Pericardium fibroblast (primary cell): ENCODE data around the gene PRXL2B. TPM values are rescaled to one million over a fixed set of nuclear protein-coding genes. Genes with fewer than 3 reads are reported as not detected.

Experiments
- total RNA-seq: library from RNA; depleted of rRNA; stranded (reverse); fragments of >200 nt; gene quantifications from 2 replicates; pipeline ENCODE4 v1.2.3, GENCODE V29; 2015

Gene PRXL2B, protein sequence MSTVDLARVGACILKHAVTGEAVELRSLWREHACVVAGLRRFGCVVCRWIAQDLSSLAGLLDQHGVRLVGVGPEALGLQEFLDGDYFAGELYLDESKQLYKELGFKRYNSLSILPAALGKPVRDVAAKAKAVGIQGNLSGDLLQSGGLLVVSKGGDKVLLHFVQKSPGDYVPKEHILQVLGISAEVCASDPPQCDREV
- 10.6 and 13.7 TPM in 2 replicates for total RNA-seq

DNA sequence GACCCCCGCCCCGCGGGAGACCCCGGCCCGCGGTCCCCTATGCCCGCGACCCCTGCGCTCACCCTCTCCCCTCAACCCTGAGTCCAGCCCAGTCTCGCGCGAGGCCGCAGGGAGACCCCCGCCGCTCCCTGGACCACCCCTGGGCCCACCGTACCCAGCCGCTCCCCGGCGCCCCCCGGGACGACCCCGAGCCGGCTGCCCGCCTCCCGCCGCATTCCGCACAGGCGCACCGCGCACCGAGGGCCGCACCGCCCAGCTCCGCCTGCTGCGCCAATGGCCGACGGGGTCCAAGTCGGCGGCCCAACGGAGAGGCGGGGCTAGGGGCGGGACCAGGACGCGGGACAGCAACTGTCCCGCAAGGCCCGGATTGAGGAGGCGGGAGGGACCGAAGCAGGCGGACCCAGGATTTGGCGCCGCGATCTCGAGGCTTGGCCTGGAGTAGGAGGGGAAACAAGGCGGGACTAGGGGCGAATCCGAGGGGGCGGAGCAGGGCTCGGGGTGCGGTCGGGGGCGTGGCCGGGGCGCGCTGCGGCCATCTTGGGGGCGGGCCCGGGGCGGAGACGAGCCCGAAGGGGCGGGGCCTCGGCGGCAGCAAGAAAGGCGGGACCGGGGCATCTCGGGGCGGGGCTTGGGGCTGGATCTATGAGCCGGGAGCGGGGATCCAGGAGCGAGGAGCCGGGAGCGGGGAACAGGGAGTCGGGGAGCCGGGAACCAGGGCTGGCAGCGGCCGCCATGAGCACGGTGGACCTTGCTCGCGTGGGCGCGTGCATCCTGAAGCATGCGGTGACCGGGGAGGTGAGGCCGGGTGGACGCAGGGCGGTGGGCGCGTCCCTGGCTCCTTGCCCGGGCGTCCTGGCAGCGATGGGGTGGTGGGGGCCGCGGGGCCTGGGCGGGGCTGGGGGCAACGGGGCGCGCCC, at the start of gene PRXL2B:
PRXL2B (plus strand) TSS at position 624 of the 917 bp plus-strand sequence; CDS start at position 733, 109 bp downstream.

DNA sequence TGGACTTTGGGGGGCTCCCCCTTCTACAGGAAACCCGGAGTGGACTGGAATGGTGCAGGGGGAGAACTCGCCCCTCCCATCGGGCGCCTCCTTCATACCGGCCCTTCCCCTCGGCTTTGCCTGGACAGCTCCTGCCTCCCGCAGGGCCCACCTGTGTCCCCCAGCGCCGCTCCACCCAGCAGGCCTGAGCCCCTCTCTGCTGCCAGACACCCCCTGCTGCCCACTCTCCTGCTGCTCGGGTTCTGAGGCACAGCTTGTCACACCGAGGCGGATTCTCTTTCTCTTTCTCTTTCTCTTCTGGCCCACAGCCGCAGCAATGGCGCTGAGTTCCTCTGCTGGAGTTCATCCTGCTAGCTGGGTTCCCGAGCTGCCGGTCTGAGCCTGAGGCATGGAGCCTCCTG, 30.3 kb upstream of the PRXL2B start, which contains the start of gene TNFRSF14:
TNFRSF14 (plus strand) TSS at position 95 of the 401 bp plus-strand sequence; CDS start at position 389, 294 bp downstream.

DNA sequence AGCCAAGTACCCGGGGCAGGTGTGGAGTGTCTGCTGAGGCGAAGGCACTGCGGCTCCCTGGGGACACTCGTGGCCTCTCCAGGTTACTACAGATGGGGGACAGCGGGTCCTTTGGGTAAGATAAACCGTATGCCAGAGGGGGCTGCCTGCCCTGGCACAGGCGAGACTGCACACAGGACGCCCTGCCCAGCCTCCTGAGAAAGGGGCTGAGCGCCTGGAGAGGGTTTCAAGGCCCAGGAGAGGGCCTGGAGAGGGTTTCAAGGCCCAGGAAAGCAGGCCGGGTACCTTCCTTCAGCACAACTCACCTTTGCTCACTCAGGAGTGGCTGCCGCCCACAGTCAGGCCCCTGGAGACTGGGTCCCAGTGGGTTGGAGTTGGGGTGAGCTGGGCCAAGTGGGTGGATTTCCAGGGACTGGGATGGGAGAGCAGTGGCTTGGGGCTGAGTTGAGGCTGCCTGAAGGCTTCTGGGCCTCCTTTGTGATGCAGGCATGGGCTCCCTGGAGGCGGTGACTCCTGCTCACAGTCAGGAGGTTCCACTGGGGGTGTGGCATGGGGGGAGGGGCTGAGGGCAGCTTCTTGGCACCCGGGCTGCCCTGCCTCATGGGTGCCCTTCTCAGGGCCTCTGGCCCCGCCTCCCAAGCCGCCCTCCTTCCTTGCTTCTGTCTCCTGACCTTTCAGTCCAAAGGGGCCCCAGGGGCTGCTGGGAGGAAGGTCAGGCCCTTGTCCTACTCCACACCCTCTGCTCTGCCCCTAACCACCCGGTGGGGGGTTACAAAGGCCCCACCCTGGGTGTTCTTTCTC, 46.2 kb downstream of the PRXL2B start, which contains the start of gene MMEL1:
MMEL1 (minus strand) TSS at position 456 of the 801 bp plus-strand sequence. CDS start 3,532 bp downstream, outside the sequence.

Other genes with a start within 250 kb of the PRXL2B start
- 2.6 and 4.8 TPM in 2 replicates for gene MORN1, start 195.2 kb upstream of the PRXL2B start, total RNA-seq
- gene RER1, start 194.9 kb upstream of the PRXL2B start, total RNA-seq = 67.3 and 113 TPM in 2 replicates
- 28.2 and 35.2 TPM in 2 replicates for gene PEX10, start 174.2 kb upstream of the PRXL2B start, total RNA-seq
- under 0.01 TPM in 1 of 2 replicates, not detected in the other for gene PLCH2, start 110.5 kb upstream of the PRXL2B start, total RNA-seq
- gene PANK4, start 60.2 kb upstream of the PRXL2B start, total RNA-seq = 12.9 and 15.1 TPM in 2 replicates
- not detected in 2 replicates for gene HES5, start 56.5 kb upstream of the PRXL2B start, total RNA-seq
- 7.3 and 9.6 TPM in 2 replicates for gene TNFRSF14, start 30.4 kb upstream of the PRXL2B start, total RNA-seq
- gene MMEL1, start 46.2 kb downstream of the PRXL2B start, total RNA-seq = not detected in 2 replicates
- gene TTC34, start 214.9 kb downstream of the PRXL2B start, total RNA-seq = under 0.01 and 0.26 TPM in 2 replicates